HCT116 (cell line): ENCODE measurements around the gene KCNMB2.

Experiments used
- CEBPB ChIP-seq: IDR thresholded peaks from 2 replicates; pipeline ENCODE4 v1.6.1; 2012; ENCODE audit warnings: low read depth
- ELF1 ChIP-seq: IDR thresholded peaks from 2 replicates; pipeline ENCODE4 v1.6.1; 2012; ENCODE audit warnings: low read depth, borderline replicate concordance
- EZH2 ChIP-seq: fragments of 200-600 bp; sonication (generic); IDR thresholded peaks from 2 replicates; pipeline ENCODE4 v1.6.1; 2017; ENCODE audit warnings: antibody characterized with exemption, mixed run types
- EZH2phosphoT487 ChIP-seq: fragments of 200-600 bp; IDR thresholded peaks from 2 replicates; pipeline ENCODE4 v1.6.1; 2018; ENCODE audit warnings: antibody characterized with exemption, borderline replicate concordance
- JUND ChIP-seq: IDR thresholded peaks from 2 replicates; pipeline ENCODE4 v1.6.1; 2012
- POLR2A ChIP-seq: IDR thresholded peaks from 2 replicates; pipeline ENCODE4 v1.7.0; 2011; ENCODE audit warnings: borderline replicate concordance; ENCODE audit not compliant: insufficient read depth, insufficient read length; ENCODE audit errors: extremely low read depth
- POLR2AphosphoS5 ChIP-seq: IDR thresholded peaks from 2 replicates; pipeline ENCODE4 v1.6.1; 2011; ENCODE audit warnings: mild to moderate bottlenecking, low read depth, low read length, moderate library complexity
- RAD21 ChIP-seq: IDR thresholded peaks from 2 replicates; pipeline ENCODE4 v1.6.1; 2012; ENCODE audit warnings: low read depth, mild to moderate bottlenecking
- REST ChIP-seq: IDR thresholded peaks from 2 replicates; pipeline ENCODE4 v1.6.1; 2012; ENCODE audit warnings: low read depth
- SRF ChIP-seq: IDR thresholded peaks from 2 replicates; pipeline ENCODE4 v1.6.1; 2012; ENCODE audit warnings: low read depth
- TCF7L2 ChIP-seq: IDR thresholded peaks from 2 replicates; pipeline ENCODE4 v1.7.0; 2011; ENCODE audit warnings: borderline replicate concordance, inconsistent platforms; ENCODE audit not compliant: insufficient read depth, insufficient read length; ENCODE audit errors: extremely low read depth
- ZFX ChIP-seq: fragments of 450-650 bp; IDR thresholded peaks from 2 replicates; pipeline ENCODE4 v1.6.1; 2017
- TF ChIP-seq, protein P1 (sequence below): IDR thresholded peaks from 2 replicates; pipeline ENCODE4 v1.6.1; 2012
- TF ChIP-seq, protein P2 (sequence below), 3 experiments: fragments of 200-600 bp in 1 of 3; sonication (generic) in 1 of 3; IDR thresholded peaks in 2 of 3; conservative IDR thresholded peaks in 1 of 3; 2 replicates each; pipeline ENCODE4 v1.5.1; 2012 to 2017; ENCODE audit warnings: low read depth in 2 of 3, low read length in 2 of 3, antibody characterized with exemption in 1 of 3, borderline replicate concordance in 1 of 3, control low read depth in 1 of 3, mild to moderate bottlenecking in 1 of 3, mixed read lengths in 1 of 3, mixed run types in 1 of 3, moderate library complexity in 1 of 3; ENCODE audit not compliant: insufficient read depth in 1 of 3

DNA sequence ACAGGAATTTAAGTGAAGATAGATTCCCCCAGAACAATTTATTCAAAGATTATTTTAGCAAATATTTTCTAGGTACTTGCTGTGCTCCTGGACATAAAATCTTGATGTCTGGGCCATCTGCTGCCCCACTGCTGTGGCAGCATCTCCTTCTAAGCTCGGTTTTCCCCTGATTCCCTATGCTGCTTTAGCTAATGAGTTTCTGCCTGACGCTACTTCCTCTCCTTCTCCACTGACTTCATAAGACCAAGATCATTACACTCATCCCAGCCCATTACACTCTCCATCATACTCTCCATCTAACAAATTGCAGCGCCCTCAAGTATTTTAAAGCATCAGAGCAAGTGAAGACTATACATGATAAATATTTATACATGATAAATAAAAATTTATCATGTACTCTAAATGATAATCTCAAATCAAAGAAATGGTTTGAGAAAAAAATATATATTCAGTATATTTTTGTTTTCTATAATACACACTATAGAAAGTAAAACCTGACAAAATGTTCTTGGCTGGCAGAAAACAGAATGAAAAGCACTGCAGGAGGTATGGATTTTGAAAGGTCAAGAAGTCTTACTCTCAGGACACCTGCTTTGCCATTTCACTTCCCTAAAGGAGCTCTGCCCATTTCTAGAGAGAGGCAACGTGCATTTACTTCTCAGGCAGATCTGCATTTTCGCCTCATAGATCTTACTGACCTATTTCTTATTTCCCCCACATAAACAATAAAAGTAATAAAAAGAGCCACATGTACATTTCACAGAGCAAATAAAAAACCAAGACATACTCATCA lies 232.0 kb downstream of the KCNMB2 start:
- TF ChIP-seq, protein P1, sequence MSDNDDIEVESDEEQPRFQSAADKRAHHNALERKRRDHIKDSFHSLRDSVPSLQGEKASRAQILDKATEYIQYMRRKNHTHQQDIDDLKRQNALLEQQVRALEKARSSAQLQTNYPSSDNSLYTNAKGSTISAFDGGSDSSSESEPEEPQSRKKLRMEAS = no peak
- TF ChIP-seq POLR2AphosphoS5 (no peak), CEBPB (no peak), POLR2A (no peak), EZH2 (no peak), RAD21 (no peak), EZH2phosphoT487 (no peak), ZFX (no peak), ELF1 (no peak), SRF (no peak), TCF7L2 (no peak), REST (no peak), JUND (no peak)
- TF ChIP-seq, protein P2, sequence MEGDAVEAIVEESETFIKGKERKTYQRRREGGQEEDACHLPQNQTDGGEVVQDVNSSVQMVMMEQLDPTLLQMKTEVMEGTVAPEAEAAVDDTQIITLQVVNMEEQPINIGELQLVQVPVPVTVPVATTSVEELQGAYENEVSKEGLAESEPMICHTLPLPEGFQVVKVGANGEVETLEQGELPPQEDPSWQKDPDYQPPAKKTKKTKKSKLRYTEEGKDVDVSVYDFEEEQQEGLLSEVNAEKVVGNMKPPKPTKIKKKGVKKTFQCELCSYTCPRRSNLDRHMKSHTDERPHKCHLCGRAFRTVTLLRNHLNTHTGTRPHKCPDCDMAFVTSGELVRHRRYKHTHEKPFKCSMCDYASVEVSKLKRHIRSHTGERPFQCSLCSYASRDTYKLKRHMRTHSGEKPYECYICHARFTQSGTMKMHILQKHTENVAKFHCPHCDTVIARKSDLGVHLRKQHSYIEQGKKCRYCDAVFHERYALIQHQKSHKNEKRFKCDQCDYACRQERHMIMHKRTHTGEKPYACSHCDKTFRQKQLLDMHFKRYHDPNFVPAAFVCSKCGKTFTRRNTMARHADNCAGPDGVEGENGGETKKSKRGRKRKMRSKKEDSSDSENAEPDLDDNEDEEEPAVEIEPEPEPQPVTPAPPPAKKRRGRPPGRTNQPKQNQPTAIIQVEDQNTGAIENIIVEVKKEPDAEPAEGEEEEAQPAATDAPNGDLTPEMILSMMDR (IDR thresholded peaks at IDR 0.05 in 2 of 3, conservative IDR thresholded peaks at IDR 0.05 in 1 of 3; ENCODE audit: borderline replicate concordance in 1 of 3, insufficient read depth in 1 of 3, low read depth in 2 of 3, low read length in 2 of 3) = no peak
